GM21528 (cell line): ENCODE measurements around the gene SEL1L3.

ENCODE experiments used
- ATAC-seq: cut with Tn5 transposase; IDR thresholded peaks from one replicate; pipeline ENCODE4 v1.9.1; 2021; ENCODE audit warnings: mild to moderate bottlenecking, moderate library complexity; ENCODE audit not compliant: unreplicated experiment, low FRiP score

The SEL1L3 gene

GRCh38 chr4:25795566-25796454, 67.0 kb downstream of the SEL1L3 start:
- ATAC-seq: no peak

GRCh38 chr4:25795091-25795490, 67.7 kb downstream of the SEL1L3 start:
- ATAC-seq: no peak

GRCh38 chr4:25792876-25793275, 69.9 kb downstream of the SEL1L3 start:
- ATAC-seq: no peak

- no peak for ATAC-seq
Observed at GRCh38 chr4:25792200-25792791, 70.5 kb downstream of the SEL1L3 start.

GRCh38 chr4:25790024-25790423, 72.8 kb downstream of the SEL1L3 start:
- no peak for ATAC-seq

- ATAC-seq: no peak
Observed at GRCh38 chr4:25788703-25789238, 74.0 kb downstream of the SEL1L3 start.

GRCh38 chr4:25786497-25787065, 76.2 kb downstream of the SEL1L3 start:
- no peak for ATAC-seq

GRCh38 chr4:25783943-25784342, 78.8 kb downstream of the SEL1L3 start:
- no peak for ATAC-seq

- ATAC-seq: no peak
Observed at GRCh38 chr4:25783126-25783525, 79.7 kb downstream of the SEL1L3 start.

- no peak for ATAC-seq
Observed at GRCh38 chr4:25782482-25782881, 80.3 kb downstream of the SEL1L3 start.

- ATAC-seq: no peak
Observed at GRCh38 chr4:25779021-25779420, 83.8 kb downstream of the SEL1L3 start.

GRCh38 chr4:25776795-25777194, 86.0 kb downstream of the SEL1L3 start:
- ATAC-seq: no peak

- no peak for ATAC-seq
Observed at GRCh38 chr4:25775166-25775565, 87.6 kb downstream of the SEL1L3 start.

GRCh38 chr4:25773358-25773757, 89.4 kb downstream of the SEL1L3 start:
- ATAC-seq: no peak

GRCh38 chr4:25771672-25772071, 91.1 kb downstream of the SEL1L3 start:
- ATAC-seq: no peak

- no peak for ATAC-seq
Observed at GRCh38 chr4:25770847-25771246, 91.9 kb downstream of the SEL1L3 start.

GRCh38 chr4:25769251-25769650, 93.5 kb downstream of the SEL1L3 start:
- ATAC-seq: no peak

GRCh38 chr4:25767877-25768725, 94.7 kb downstream of the SEL1L3 start:
- no peak for ATAC-seq

GRCh38 chr4:25760518-25761157, 102.2 kb downstream of the SEL1L3 start:
- ATAC-seq: no peak

- ATAC-seq: no peak
Observed at GRCh38 chr4:25760048-25760447, 102.7 kb downstream of the SEL1L3 start.
